ENCODE results near the gene PRR14L. TPM values are rescaled to one million over a fixed set of nuclear protein-coding genes. Genes with fewer than 3 reads are reported as not detected.
"Not testable (repeated sequence)": the region's sequence is repeated elsewhere in the genome, so short reads cannot be mapped to it uniquely, and the experiment has no call there.

PRR14L gene
- total RNA-seq, 1 donor from 2014 or later: 48.2 TPM

- no peak for TF ChIP-seq CTCF (IDR thresholded peaks at IDR 0.05)
- Mint-ChIP-seq H3K4me1 (ENCODE audit: unreplicated experiment) (peaks cover 30% of the 10 kb centered on the region), H3K27me3 (ENCODE audit: unreplicated experiment) (no peaks in the 10 kb centered on the region), H3K4me3 (ENCODE audit: unreplicated experiment) (no peak overlapping the region), H3K9me3 (ENCODE audit: unreplicated experiment) (no peaks in the 10 kb centered on the region), H3K36me3 (ENCODE audit: unreplicated experiment) (no peaks in the 10 kb centered on the region), H3K27ac (ENCODE audit: unreplicated experiment) (no peak overlapping the region)
- no peak for DNase-seq (ENCODE audit: extremely low spot score, unreplicated experiment)
Measured at GRCh38 chr22:31678748-31679147, 71.2 kb downstream of the PRR14L start.

GRCh38 chr22:31676700-31677099 lies 73.2 kb downstream of the PRR14L start:
- Mint-ChIP-seq H3K27me3 (ENCODE audit: unreplicated experiment) (no peaks in the 10 kb centered on the region), H3K9me3 (ENCODE audit: unreplicated experiment) (no peaks in the 10 kb centered on the region), H3K27ac (ENCODE audit: unreplicated experiment) (peak overlapping the region; percentile 52), H3K4me1 (ENCODE audit: unreplicated experiment) (peaks cover 21% of the 10 kb centered on the region), H3K4me3 (ENCODE audit: unreplicated experiment) (peak overlapping the region; percentile 79), H3K36me3 (ENCODE audit: unreplicated experiment) (no peaks in the 10 kb centered on the region)
- peak; percentile 91 for DNase-seq (ENCODE audit: extremely low spot score, unreplicated experiment)
- TF ChIP-seq CTCF (IDR thresholded peaks at IDR 0.05): no peak

- H3K4me3 Mint-ChIP-seq (ENCODE audit: unreplicated experiment); H3K4me1 Mint-ChIP-seq (ENCODE audit: unreplicated experiment); H3K36me3 Mint-ChIP-seq (ENCODE audit: unreplicated experiment): not testable (repeated sequence)
Measured at GRCh38 chr22:31674219-31674618, 75.7 kb downstream of the PRR14L start.

GRCh38 chr22:31668849-31669248 lies 81.1 kb downstream of the PRR14L start:
- H3K27ac Mint-ChIP-seq (ENCODE audit: unreplicated experiment); H3K4me1 Mint-ChIP-seq (ENCODE audit: unreplicated experiment); H3K36me3 Mint-ChIP-seq (ENCODE audit: unreplicated experiment); H3K27me3 Mint-ChIP-seq (ENCODE audit: unreplicated experiment); H3K4me3 Mint-ChIP-seq (ENCODE audit: unreplicated experiment); DNase-seq (ENCODE audit: extremely low spot score, unreplicated experiment); H3K9me3 Mint-ChIP-seq (ENCODE audit: unreplicated experiment): not testable (repeated sequence)

More at GRCh38 chr22:31674219-31674618, 75.7 kb downstream of the PRR14L start:
- not testable (repeated sequence) for H3K9me3 Mint-ChIP-seq (ENCODE audit: unreplicated experiment); H3K27ac Mint-ChIP-seq (ENCODE audit: unreplicated experiment); DNase-seq (ENCODE audit: extremely low spot score, unreplicated experiment); H3K27me3 Mint-ChIP-seq (ENCODE audit: unreplicated experiment)

GRCh38 chr22:31662668-31663037 lies 87.3 kb downstream of the PRR14L start:
- TF ChIP-seq CTCF (IDR thresholded peaks at IDR 0.05): no peak
- no peak for DNase-seq (ENCODE audit: extremely low spot score, unreplicated experiment)
- peak overlapping the region; percentile 99 for H3K4me3 Mint-ChIP-seq (ENCODE audit: unreplicated experiment)
- H3K9me3 Mint-ChIP-seq (ENCODE audit: unreplicated experiment): no peaks in the 10 kb centered on the region
- peaks cover 21% of the 10 kb centered on the region for H3K4me1 Mint-ChIP-seq (ENCODE audit: unreplicated experiment)
- peak overlapping the region; percentile 88 for H3K27ac Mint-ChIP-seq (ENCODE audit: unreplicated experiment)
- H3K36me3 Mint-ChIP-seq (ENCODE audit: unreplicated experiment): no peaks in the 10 kb centered on the region
- no peaks in the 10 kb centered on the region for H3K27me3 Mint-ChIP-seq (ENCODE audit: unreplicated experiment)

GRCh38 chr22:31661851-31662667 lies 87.9 kb downstream of the PRR14L start, which contains the start of gene PISD:
TSS of gene PISD (minus strand) at chr22:31662215. CDS start at chr22:31662208, 7 bp downstream.
- DNase-seq (ENCODE audit: extremely low spot score, unreplicated experiment): peak; percentile 97
- H3K27ac Mint-ChIP-seq (ENCODE audit: unreplicated experiment): peak within 1 kb of the TSS; percentile 88
- H3K4me3 Mint-ChIP-seq (ENCODE audit: unreplicated experiment): peak within 1 kb of the TSS; percentile 99
- no peaks in the 10 kb centered on the region for H3K9me3 Mint-ChIP-seq (ENCODE audit: unreplicated experiment)
- no peaks in the 10 kb centered on the region for H3K27me3 Mint-ChIP-seq (ENCODE audit: unreplicated experiment)
- no peak for TF ChIP-seq CTCF (IDR thresholded peaks at IDR 0.05)
- peaks cover 21% of the 10 kb centered on the region for H3K4me1 Mint-ChIP-seq (ENCODE audit: unreplicated experiment)
- H3K36me3 Mint-ChIP-seq (ENCODE audit: unreplicated experiment): no peaks in the 10 kb centered on the region

- H3K27me3 Mint-ChIP-seq (ENCODE audit: unreplicated experiment); DNase-seq (ENCODE audit: extremely low spot score, unreplicated experiment); H3K36me3 Mint-ChIP-seq (ENCODE audit: unreplicated experiment); H3K9me3 Mint-ChIP-seq (ENCODE audit: unreplicated experiment): not testable (repeated sequence)
- Mint-ChIP-seq H3K4me3 (ENCODE audit: unreplicated experiment) (peak overlapping the region; percentile 99), H3K4me1 (ENCODE audit: unreplicated experiment) (peaks cover 21% of the 10 kb centered on the region), H3K27ac (ENCODE audit: unreplicated experiment) (peak overlapping the region; percentile 88)
Measured at GRCh38 chr22:31660860-31661341, 89.0 kb downstream of the PRR14L start.

Measured in osteocyte (in vitro differentiated cells).